SU-DHL-6 (cell line): ENCODE data around the gene KRTAP19-8.

Source experiments
- EZH2phosphoT487 ChIP-seq: fragments of 200-600 bp; sonication (generic), shearing (Covaris generic); conservative IDR thresholded peaks from 2 replicates; pipeline ENCODE4 v1.6.1; 2018; ENCODE audit warnings: mild to moderate bottlenecking, antibody characterized with exemption, low read length, moderate library complexity, mixed read lengths
- TF ChIP-seq, protein P1 (sequence below): fragments of 200-600 bp; sonication (generic); IDR thresholded peaks from one replicate; pipeline ENCODE4 v1.5.1; 2017; ENCODE audit warnings: antibody characterized with exemption, mild to moderate bottlenecking, low read length, moderate library complexity; ENCODE audit not compliant: insufficient read depth, poor library complexity, severe bottlenecking

DNA sequence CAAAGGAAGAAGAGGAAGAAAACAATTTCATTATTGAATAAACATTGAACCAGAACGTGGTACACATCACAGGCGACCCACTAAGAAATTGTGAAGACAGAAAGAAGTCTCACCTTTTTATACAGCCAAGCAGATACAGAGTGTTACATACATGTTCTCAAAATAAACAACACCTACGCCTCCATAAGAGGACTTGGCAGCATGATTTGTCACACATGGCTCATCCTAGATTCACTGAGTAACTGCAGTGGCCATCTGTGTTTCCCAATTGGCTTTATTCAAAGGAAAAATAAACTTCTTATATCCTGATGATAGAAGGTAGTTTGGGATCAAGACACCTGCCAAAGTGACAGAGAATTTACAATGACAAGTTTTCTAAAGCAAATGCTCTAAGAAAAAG, 7.6 kb upstream of the KRTAP19-8 start:
- TF ChIP-seq, protein P1, sequence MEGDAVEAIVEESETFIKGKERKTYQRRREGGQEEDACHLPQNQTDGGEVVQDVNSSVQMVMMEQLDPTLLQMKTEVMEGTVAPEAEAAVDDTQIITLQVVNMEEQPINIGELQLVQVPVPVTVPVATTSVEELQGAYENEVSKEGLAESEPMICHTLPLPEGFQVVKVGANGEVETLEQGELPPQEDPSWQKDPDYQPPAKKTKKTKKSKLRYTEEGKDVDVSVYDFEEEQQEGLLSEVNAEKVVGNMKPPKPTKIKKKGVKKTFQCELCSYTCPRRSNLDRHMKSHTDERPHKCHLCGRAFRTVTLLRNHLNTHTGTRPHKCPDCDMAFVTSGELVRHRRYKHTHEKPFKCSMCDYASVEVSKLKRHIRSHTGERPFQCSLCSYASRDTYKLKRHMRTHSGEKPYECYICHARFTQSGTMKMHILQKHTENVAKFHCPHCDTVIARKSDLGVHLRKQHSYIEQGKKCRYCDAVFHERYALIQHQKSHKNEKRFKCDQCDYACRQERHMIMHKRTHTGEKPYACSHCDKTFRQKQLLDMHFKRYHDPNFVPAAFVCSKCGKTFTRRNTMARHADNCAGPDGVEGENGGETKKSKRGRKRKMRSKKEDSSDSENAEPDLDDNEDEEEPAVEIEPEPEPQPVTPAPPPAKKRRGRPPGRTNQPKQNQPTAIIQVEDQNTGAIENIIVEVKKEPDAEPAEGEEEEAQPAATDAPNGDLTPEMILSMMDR: no peak
- TF ChIP-seq EZH2phosphoT487: no peak
